Coronary artery (tissue), 2 donors: ENCODE measurements around the gene MBNL2.

Experiments
- DNase-seq: peaks from one replicate; pipeline ENCODE4 v3.0.0-alpha.2; 2017; ENCODE audit warnings: low spot score
- H3K27ac ChIP-seq, 2 donors: fragments of 200-600 bp; sonication (generic); one replicate each; pipeline ENCODE4 v1.5.1; 2016 to 2019
- H3K4me3 ChIP-seq: fragments of 200-600 bp; sonication (generic); 2 replicates; pipeline ENCODE4 v1.5.1; 2016; ENCODE audit warnings: mild to moderate bottlenecking, moderate library complexity
- CTCF ChIP-seq: fragments of 200-600 bp; sonication (generic); IDR thresholded peaks from one replicate; pipeline ENCODE4 v1.5.1; 2019; ENCODE audit warnings: antibody characterized with exemption

MBNL2 gene

GRCh38 chr13:97225533-97225932, 3.4 kb downstream of the MBNL2 start:
- no peak for DNase-seq
- Histone ChIP-seq H3K27ac (peak overlapping the region; percentile 90 to 96), H3K4me3 (peak overlapping the region; percentile 72)
- TF ChIP-seq CTCF: no peak

- H3K4me3 ChIP-seq: peak overlapping the region; percentile 72
- peak overlapping the region; percentile 90 to 96 for H3K27ac ChIP-seq
- no peak for DNase-seq
- no peak for TF ChIP-seq CTCF
Measured at GRCh38 chr13:97226013-97226412, 3.9 kb downstream of the MBNL2 start.

GRCh38 chr13:97226788-97227627, 4.9 kb downstream of the MBNL2 start:
- peak overlapping the region; percentile 90 to 96 for H3K27ac ChIP-seq
- H3K4me3 ChIP-seq: peak overlapping the region; percentile 72
- no peak for TF ChIP-seq CTCF
- no peak for DNase-seq

- no peak for DNase-seq
- no peak for TF ChIP-seq CTCF
- no peak overlapping the region for H3K27ac ChIP-seq
- no peak overlapping the region for H3K4me3 ChIP-seq
Measured at GRCh38 chr13:97228850-97229521, 6.9 kb downstream of the MBNL2 start.

- no peak for DNase-seq
- Histone ChIP-seq H3K4me3 (no peak overlapping the region), H3K27ac (no peak overlapping the region)
- TF ChIP-seq CTCF: no peak
Measured at GRCh38 chr13:97229699-97230098, 7.6 kb downstream of the MBNL2 start.

- peak overlapping the region in 1 of 2 donors; percentile 36 for H3K27ac ChIP-seq
- DNase-seq: no peak
- peak overlapping the region; percentile 39 for H3K4me3 ChIP-seq
- no peak for TF ChIP-seq CTCF
Measured at GRCh38 chr13:97231118-97231828, 9.1 kb downstream of the MBNL2 start.
